ENCODE results near the gene ZDHHC22.

Gene ZDHHC22

DNA sequence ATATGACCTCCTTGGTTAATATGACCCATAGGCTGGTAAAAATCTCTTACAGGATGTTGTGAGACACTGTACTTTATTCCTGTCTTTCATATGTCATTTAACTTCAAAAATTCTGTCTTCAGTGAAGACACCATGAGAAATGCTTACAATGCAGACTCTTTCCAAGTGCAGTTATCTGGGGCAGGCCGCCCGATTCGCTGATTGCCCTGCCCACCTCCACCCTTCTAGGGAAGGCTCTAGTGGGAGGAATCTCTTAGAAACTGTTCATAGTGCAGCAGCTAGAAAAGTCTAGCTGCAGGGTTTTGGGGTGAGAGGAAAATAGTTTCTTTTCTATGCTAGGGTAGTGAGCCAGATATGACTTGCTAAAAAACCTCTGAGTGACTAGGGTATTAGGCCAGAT is 58.5 kb downstream of the ZDHHC22 start:
- TF ChIP-seq SPI1 (IDR thresholded peaks at IDR 0.05; ENCODE audit: borderline replicate concordance, low read depth) (no peak), POLR2AphosphoS5 (IDR thresholded peaks at IDR 0.05; ENCODE audit: low read depth) (no peak), GABPA (IDR thresholded peaks at IDR 0.05; ENCODE audit: low read depth) (no peak)
- TF ChIP-seq, protein P1, sequence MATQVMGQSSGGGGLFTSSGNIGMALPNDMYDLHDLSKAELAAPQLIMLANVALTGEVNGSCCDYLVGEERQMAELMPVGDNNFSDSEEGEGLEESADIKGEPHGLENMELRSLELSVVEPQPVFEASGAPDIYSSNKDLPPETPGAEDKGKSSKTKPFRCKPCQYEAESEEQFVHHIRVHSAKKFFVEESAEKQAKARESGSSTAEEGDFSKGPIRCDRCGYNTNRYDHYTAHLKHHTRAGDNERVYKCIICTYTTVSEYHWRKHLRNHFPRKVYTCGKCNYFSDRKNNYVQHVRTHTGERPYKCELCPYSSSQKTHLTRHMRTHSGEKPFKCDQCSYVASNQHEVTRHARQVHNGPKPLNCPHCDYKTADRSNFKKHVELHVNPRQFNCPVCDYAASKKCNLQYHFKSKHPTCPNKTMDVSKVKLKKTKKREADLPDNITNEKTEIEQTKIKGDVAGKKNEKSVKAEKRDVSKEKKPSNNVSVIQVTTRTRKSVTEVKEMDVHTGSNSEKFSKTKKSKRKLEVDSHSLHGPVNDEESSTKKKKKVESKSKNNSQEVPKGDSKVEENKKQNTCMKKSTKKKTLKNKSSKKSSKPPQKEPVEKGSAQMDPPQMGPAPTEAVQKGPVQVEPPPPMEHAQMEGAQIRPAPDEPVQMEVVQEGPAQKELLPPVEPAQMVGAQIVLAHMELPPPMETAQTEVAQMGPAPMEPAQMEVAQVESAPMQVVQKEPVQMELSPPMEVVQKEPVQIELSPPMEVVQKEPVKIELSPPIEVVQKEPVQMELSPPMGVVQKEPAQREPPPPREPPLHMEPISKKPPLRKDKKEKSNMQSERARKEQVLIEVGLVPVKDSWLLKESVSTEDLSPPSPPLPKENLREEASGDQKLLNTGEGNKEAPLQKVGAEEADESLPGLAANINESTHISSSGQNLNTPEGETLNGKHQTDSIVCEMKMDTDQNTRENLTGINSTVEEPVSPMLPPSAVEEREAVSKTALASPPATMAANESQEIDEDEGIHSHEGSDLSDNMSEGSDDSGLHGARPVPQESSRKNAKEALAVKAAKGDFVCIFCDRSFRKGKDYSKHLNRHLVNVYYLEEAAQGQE (IDR thresholded peaks at IDR 0.05; ENCODE audit: insufficient replicate concordance, low read depth), result no peak
- TF ChIP-seq, protein P2, sequence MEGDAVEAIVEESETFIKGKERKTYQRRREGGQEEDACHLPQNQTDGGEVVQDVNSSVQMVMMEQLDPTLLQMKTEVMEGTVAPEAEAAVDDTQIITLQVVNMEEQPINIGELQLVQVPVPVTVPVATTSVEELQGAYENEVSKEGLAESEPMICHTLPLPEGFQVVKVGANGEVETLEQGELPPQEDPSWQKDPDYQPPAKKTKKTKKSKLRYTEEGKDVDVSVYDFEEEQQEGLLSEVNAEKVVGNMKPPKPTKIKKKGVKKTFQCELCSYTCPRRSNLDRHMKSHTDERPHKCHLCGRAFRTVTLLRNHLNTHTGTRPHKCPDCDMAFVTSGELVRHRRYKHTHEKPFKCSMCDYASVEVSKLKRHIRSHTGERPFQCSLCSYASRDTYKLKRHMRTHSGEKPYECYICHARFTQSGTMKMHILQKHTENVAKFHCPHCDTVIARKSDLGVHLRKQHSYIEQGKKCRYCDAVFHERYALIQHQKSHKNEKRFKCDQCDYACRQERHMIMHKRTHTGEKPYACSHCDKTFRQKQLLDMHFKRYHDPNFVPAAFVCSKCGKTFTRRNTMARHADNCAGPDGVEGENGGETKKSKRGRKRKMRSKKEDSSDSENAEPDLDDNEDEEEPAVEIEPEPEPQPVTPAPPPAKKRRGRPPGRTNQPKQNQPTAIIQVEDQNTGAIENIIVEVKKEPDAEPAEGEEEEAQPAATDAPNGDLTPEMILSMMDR (IDR thresholded peaks at IDR 0.05; ENCODE audit: insufficient read depth, low read length), result no peak
- Histone ChIP-seq H3K4me3 (replicated peaks; ENCODE audit: insufficient read depth, low read length) (no peak overlapping the region), H3K27ac (replicated peaks) (no peak overlapping the region), H3K27me3 (ENCODE audit: insufficient read depth, poor library complexity, severe bottlenecking) (no peaks in the 10 kb centered on the region)
- no peak for DNase-seq (ENCODE audit: low read depth in 1 of 2, low spot score in 1 of 2)

DNA sequence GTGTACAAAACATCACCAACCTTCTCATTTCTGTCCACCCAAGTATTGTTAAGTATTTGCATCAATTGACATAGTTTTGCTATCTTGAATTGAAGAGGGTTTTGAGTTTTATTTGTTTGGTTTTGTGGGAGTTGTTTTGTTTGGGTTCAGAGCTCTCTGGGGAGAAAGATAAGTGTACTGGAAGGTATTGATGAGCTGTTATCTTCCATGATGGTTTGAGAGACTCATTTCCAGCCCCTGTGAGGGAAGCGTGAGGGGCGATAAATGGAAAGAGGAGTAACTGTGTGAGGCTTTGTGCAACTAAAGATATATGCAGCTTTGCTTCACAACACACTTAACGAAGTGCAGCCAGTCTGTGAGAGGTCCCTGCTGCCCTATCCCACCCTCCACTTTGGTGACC is 59.2 kb downstream of the ZDHHC22 start:
- H3K27ac ChIP-seq (replicated peaks), result no peak overlapping the region
- no peak overlapping the region for H3K4me3 ChIP-seq (replicated peaks; ENCODE audit: insufficient read depth, low read length)
- TF ChIP-seq SPI1 (IDR thresholded peaks at IDR 0.05; ENCODE audit: borderline replicate concordance, low read depth) (no peak), GABPA (IDR thresholded peaks at IDR 0.05; ENCODE audit: low read depth) (no peak), POLR2AphosphoS5 (IDR thresholded peaks at IDR 0.05; ENCODE audit: low read depth) (no peak)
- TF ChIP-seq, protein P2 (IDR thresholded peaks at IDR 0.05; ENCODE audit: insufficient read depth, low read length), result no peak
- TF ChIP-seq, protein P1 (IDR thresholded peaks at IDR 0.05; ENCODE audit: insufficient replicate concordance, low read depth), result no peak
- no peaks in the 10 kb centered on the region for H3K27me3 ChIP-seq (ENCODE audit: insufficient read depth, poor library complexity, severe bottlenecking)
- DNase-seq (ENCODE audit: low read depth in 1 of 2, low spot score in 1 of 2), result no peak
